IMR-90 (cell line): ENCODE data around the gene MEIS3. TPM values are rescaled to one million over a fixed set of nuclear protein-coding genes. Genes with fewer than 3 reads are reported as not detected.

Source experiments
- ATAC-seq: fragments of 200-7000 bp; cut with Tn5 transposase; 2 replicates; pipeline ENCODE4 v1.9.1; 2020; ENCODE audit warnings: low read depth, mild to moderate bottlenecking, moderate library complexity
- BruUV-seq: library from RNA; stranded (reverse); fragments of 400-500 nt; replicated peaks from 2 replicates; lab custom pipeline; 2021; lab: Mats Ljungman, UMichigan
- CTCF ChIA-PET: fragments of 300-600 bp; formaldehyde crosslinking; extraction: SDS; loops from one replicate; lab custom pipeline; 2021; ENCODE audit warnings: antibody characterized with exemption; lab: Yijun Ruan, JAX
- POLR2A ChIA-PET: fragments of 300-600 bp; sonication (Branson Sonifier 250); formaldehyde crosslinking; loops from one replicate; lab custom pipeline; 2022; ENCODE audit warnings: antibody characterized with exemption; ENCODE audit not compliant: unreplicated experiment; lab: Charles Lee
- DNase-seq: peaks from one replicate; pipeline ENCODE4 v3.0.0; 2013
- H2AFZ ChIP-seq: replicated peaks from 2 replicates; pipeline ENCODE3; 2013; ENCODE audit warnings: low read length, mild to moderate bottlenecking; ENCODE audit not compliant: poor library complexity
- H2AK5ac ChIP-seq: 2 replicates; pipeline ENCODE4 v1.6.1; 2013; ENCODE audit warnings: low read depth, low read length, inconsistent platforms
- H2AK9ac ChIP-seq: replicated peaks from 2 replicates; pipeline ENCODE3; 2013; ENCODE audit warnings: mild to moderate bottlenecking, low read depth, low read length, moderate library complexity; ENCODE audit not compliant: poor library complexity
- H2BK120ac ChIP-seq: 2 replicates; pipeline ENCODE4 v1.6.1; 2013; ENCODE audit warnings: low read depth, low read length, inconsistent platforms
- H2BK15ac ChIP-seq: 3 replicates; pipeline ENCODE4 v1.6.1; 2013; ENCODE audit warnings: low read depth, low read length, inconsistent platforms
- H2BK20ac ChIP-seq: 2 replicates; pipeline ENCODE4 v1.6.1; 2013; ENCODE audit warnings: low read depth, mild to moderate bottlenecking, inconsistent platforms, low read length, moderate library complexity
- H2BK5ac ChIP-seq: 2 replicates; pipeline ENCODE4 v1.6.1; 2013; ENCODE audit warnings: mild to moderate bottlenecking, low read depth, low read length, inconsistent platforms; ENCODE audit not compliant: poor library complexity, severe bottlenecking
- H3K14ac ChIP-seq: replicated peaks from 2 replicates; pipeline ENCODE4 v1.6.1; 2013; ENCODE audit warnings: low read depth, low read length, inconsistent platforms
- H3K18ac ChIP-seq: 2 replicates; pipeline ENCODE4 v1.6.1; 2013; ENCODE audit warnings: low read depth, low read length, control low read depth
- H3K23ac ChIP-seq: 2 replicates; pipeline ENCODE4 v1.6.1; 2013; ENCODE audit warnings: low read depth, low read length, inconsistent platforms
- H3K27ac ChIP-seq: 2 replicates; pipeline ENCODE4 v1.5.1; 2013; ENCODE audit warnings: mild to moderate bottlenecking, control low read depth, low read length; ENCODE audit not compliant: insufficient read depth
- H3K27me3 ChIP-seq: 2 replicates; pipeline ENCODE4 v1.6.1; 2013; ENCODE audit warnings: low read length; ENCODE audit not compliant: control insufficient read depth, insufficient read depth
- H3K36me3 ChIP-seq: 2 replicates; pipeline ENCODE4 v1.6.1; 2013; ENCODE audit warnings: low read length, mixed read lengths; ENCODE audit not compliant: control insufficient read depth, insufficient read depth
- H3K4ac ChIP-seq: 2 replicates; pipeline ENCODE4 v1.6.1; 2013; ENCODE audit warnings: low read depth, low read length, inconsistent platforms
- H3K4me1 ChIP-seq: 2 replicates; pipeline ENCODE4 v1.6.1; 2013; ENCODE audit warnings: low read length, mixed read lengths; ENCODE audit not compliant: control insufficient read depth, insufficient read depth
- H3K4me2 ChIP-seq: 2 replicates; pipeline ENCODE4 v1.6.1; 2013; ENCODE audit warnings: low read depth, mild to moderate bottlenecking, control low read depth, low read length, moderate library complexity
- H3K4me3 ChIP-seq: 2 replicates; pipeline ENCODE4 v1.5.1; 2013; ENCODE audit warnings: low read depth, mild to moderate bottlenecking, control low read depth, low read length, moderate library complexity; ENCODE audit not compliant: insufficient read depth
- H3K56ac ChIP-seq: 2 replicates; pipeline ENCODE4 v1.6.1; 2013; ENCODE audit warnings: low read length, inconsistent platforms; ENCODE audit not compliant: insufficient read depth; ENCODE audit errors: extremely low read depth
- H3K79me1 ChIP-seq, 2 experiments: 2 replicates each; pipeline ENCODE4 v1.6.1; 2013; ENCODE audit warnings: low read length in 2 of 2, inconsistent platforms in 1 of 2, low read depth in 1 of 2
- H3K9ac ChIP-seq: 2 replicates; pipeline ENCODE4 v1.6.1; 2013; ENCODE audit warnings: low read depth, low read length, control low read depth
- H3K9me1 ChIP-seq: 2 replicates; pipeline ENCODE4 v1.6.1; 2013; ENCODE audit warnings: low read length, inconsistent platforms; ENCODE audit not compliant: insufficient read depth
- H3K9me3 ChIP-seq: 2 replicates; pipeline ENCODE4 v1.6.1; 2013; ENCODE audit warnings: low read length; ENCODE audit not compliant: control insufficient read depth, insufficient read depth
- H4K20me1 ChIP-seq: 2 replicates; pipeline ENCODE4 v1.6.1; 2013; ENCODE audit warnings: low read length, inconsistent platforms; ENCODE audit not compliant: insufficient read depth
- H4K5ac ChIP-seq: 2 replicates; pipeline ENCODE4 v1.6.1; 2013; ENCODE audit warnings: mild to moderate bottlenecking, low read depth, low read length, control low read depth
- H4K8ac ChIP-seq, 2 experiments: 2 replicates each; pipeline ENCODE4 v1.6.1; 2013; ENCODE audit warnings: low read depth in 2 of 2, low read length in 2 of 2, control low read depth in 1 of 2, inconsistent platforms in 1 of 2
- H4K91ac ChIP-seq: 2 replicates; pipeline ENCODE4 v1.6.1; 2013; ENCODE audit warnings: low read depth, low read length, inconsistent platforms; ENCODE audit not compliant: insufficient read depth
- BHLHE40 ChIP-seq: fragments of 150-350 bp; IDR thresholded peaks from 2 replicates; pipeline ENCODE4 v1.6.1; 2016; ENCODE audit warnings: mild to moderate bottlenecking, low read depth, low read length
- MAZ ChIP-seq: IDR thresholded peaks from 2 replicates; pipeline ENCODE4 v1.6.1; 2012; ENCODE audit warnings: low read depth, mild to moderate bottlenecking, low read length, improper control_type of control experiment, moderate library complexity, borderline replicate concordance
- POLR2A ChIP-seq: IDR thresholded peaks from 2 replicates; pipeline ENCODE4 v1.6.1; 2012; ENCODE audit warnings: mild to moderate bottlenecking, low read depth, low read length
- RAD21 ChIP-seq: IDR thresholded peaks from 2 replicates; pipeline ENCODE4 v1.6.1; 2012; ENCODE audit warnings: low read length, improper control_type of control experiment
- WGBS, 2 experiments: methylation state at CpG; one replicate each; pipeline versions ENCODE4 v1.1.5 to v1.1.7; 2013; ENCODE audit warnings: missing lambda C conversion rate in 2 of 2; ENCODE audit not compliant: insufficient read length in 1 of 2; ENCODE audit errors: extremely low coverage in 2 of 2; 5-methylcytosine and 5-hydroxymethylcytosine counted together
- dilution Hi-C: fragments of 300-500 bp; cut with HindIII; formaldehyde crosslinking; loops from one replicate; pipeline ENCODE4 v1.14.3; 2018; ENCODE audit warnings: low sequenced_read_pairs; ENCODE audit not compliant: unreplicated experiment
- in situ Hi-C: fragments of 300-500 bp; cut with MboI; formaldehyde crosslinking; loops from 3 replicates; pipeline ENCODE4 v1.14.3; 2019; ENCODE audit warnings: low sequenced_read_pairs, inconsistent platforms, mixed read lengths
- intact Hi-C: fragments of 100-400 bp; cut with micrococcal nuclease; formaldehyde crosslinking; loops from 2 replicates; pipeline ENCODE4 v1.10.0; 2022
- polyA plus RNA-seq, 3 experiments: library from polyadenylated mRNA; depleted of rRNA; stranded (reverse); fragments of >200 nt; gene quantifications; 2 replicates each; pipeline ENCODE4 v1.2.3, GENCODE V29; 2012; ENCODE audit warnings: low replicate concordance in 1 of 3
- total RNA-seq: library from RNA; depleted of rRNA; stranded (reverse); fragments of >200 nt; gene quantifications from 2 replicates; pipeline ENCODE4 v1.2.3, GENCODE V29; 2012

Gene MEIS3
- total and polyA plus RNA-seq, 2 of the 4 experiments (the other 2 are of a cell fraction): 32.4 to 33.0 TPM

DNA sequence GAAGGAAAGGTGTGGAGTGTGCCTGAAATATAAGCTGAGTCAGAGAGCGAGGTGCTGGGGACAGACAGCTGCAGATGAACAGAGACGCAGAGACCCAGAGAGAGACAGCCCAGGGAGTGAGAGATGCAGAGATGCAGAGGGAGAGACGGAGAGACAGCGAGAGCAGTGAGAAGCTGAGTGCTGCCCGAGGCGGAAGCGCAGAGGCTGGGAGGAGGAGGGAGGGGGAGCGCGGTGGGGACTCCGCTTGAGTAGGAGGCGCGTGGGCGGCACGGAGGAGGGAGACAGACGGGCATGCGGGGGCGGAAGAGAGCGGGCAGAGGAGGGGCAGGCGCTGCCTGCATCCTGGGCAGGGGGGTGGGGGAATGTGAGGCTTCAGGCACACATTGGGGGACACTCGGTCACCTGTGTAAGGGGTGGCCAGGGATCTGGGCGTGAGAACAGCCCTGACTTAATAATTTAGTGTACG lies 26.6 kb upstream of the MEIS3 start:
- H3K23ac ChIP-seq: 0 out of 2 replicates have a peak overlapping the region, but pooled peaks have one; percentile 59
- dilution Hi-C loops: no loop called here
- H3K79me1 ChIP-seq: no peaks in the 10 kb centered on the region
- no peak overlapping the region for H2BK15ac ChIP-seq
- H3K9me3 ChIP-seq: peaks cover 6% of the 10 kb centered on the region; the same call in 1 of the 2 replicates
- H2AK9ac ChIP-seq: no peak overlapping the region
- H3K4me2 ChIP-seq: peak overlapping the region; percentile 52; the same call in 1 of the 2 replicates
- BruUV-seq: no TSS peak
- ChIA-PET CTCF (interaction anchor here (0.9 kb wide), 1 partner anchor 9 kb away, joined by 3 read pairs; no protein-coding TSS in a partner anchor), POLR2A (no interaction called here)
- no peak overlapping the region for H2AFZ ChIP-seq
- no peak overlapping the region for H3K56ac ChIP-seq
- H3K4ac ChIP-seq: no peak overlapping the region
- H3K27ac ChIP-seq: no peak overlapping the region
- H4K91ac ChIP-seq: no peak overlapping the region
- TF ChIP-seq RAD21 (no peak), MAZ (0 out of 2 replicates have a peak, but pooled peaks have one; percentile 29), POLR2A (no peak), BHLHE40 (no peak)
- H2BK20ac ChIP-seq: no peak overlapping the region
- H3K4me1 ChIP-seq: peaks cover 2% of the 10 kb centered on the region; the same call in 1 of the 2 replicates
- no peak overlapping the region for H2BK5ac ChIP-seq
- no peak overlapping the region for H3K14ac ChIP-seq
- H3K4me3 ChIP-seq: no peak overlapping the region
- in situ Hi-C loops: no loop called here
- no peaks in the 10 kb centered on the region for H3K9me1 ChIP-seq
- no peak overlapping the region for H4K8ac ChIP-seq
- H3K9ac ChIP-seq: no peak overlapping the region
- H4K5ac ChIP-seq: no peak overlapping the region
- intact Hi-C loops: no loop called here
- H2AK5ac ChIP-seq: no peak overlapping the region
- WGBS, 2 experiments: 13% methylated on average over 12 of the region's 22 CpGs; no CpG with 5 or more reads in 1 of the 2 experiments
- H3K27me3 ChIP-seq: peaks cover 73% of the 10 kb centered on the region
- no peaks in the 10 kb centered on the region for H4K20me1 ChIP-seq
- H3K36me3 ChIP-seq: no peaks in the 10 kb centered on the region
- no peak overlapping the region for H2BK120ac ChIP-seq
- DNase-seq (no peak), ATAC-seq (peak; percentile 56)
- no peak overlapping the region for H3K18ac ChIP-seq
